ENCODE measurements around the gene WNT7B. TPM values are rescaled to one million over a fixed set of nuclear protein-coding genes. Genes with fewer than 3 reads are reported as not detected.

Gene WNT7B
- polyA plus RNA-seq, 4 donors: 8.8 to 15.9 (median 10.8) TPM

DNA sequence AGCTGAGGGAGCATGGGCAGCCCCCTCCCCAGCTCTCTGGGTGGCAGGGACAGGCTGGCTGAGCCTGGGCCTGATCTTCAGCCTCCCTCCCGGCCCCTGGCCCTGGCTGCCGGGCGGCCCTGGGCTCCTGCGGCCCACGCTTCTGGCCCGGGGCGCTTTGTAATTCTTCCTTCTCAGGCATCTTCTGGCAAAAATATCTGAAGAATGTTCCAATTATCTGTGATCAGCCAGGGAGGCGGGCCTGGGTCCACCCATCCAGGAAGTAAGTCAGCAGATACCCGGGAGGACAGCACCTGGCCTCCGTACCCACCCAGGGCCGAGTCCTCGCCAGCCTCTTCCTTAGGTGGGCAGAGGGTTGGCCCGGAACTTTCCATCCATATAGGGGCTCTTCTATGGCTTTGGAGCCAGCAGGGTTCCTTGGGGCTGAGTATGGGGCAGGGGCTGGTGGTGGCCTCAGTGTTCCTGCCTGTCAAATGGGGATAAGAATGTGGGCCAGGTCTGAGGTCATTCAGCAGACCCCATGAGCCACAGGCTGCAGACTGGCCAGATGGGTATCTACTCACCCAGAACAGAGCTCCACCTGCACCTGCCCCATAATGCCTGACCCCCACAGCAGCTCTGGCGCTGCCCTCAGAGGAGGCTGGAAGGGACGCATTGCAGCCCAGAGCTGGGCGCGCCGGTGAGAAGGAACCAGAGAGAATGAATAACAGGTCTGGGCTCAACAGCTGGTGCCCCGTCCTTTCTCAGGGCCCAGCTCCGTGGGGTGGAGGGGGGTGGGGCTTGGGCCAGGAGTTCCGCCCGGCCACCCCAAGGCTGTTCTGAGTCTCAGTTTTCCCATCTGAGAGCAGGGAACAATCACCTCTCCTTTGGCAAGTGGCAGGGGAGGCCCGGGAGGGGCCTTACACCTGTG is 16.2 kb downstream of the WNT7B start:
- no peak for DNase-seq (ENCODE audit: low read depth in 4 of 4, low spot score in 2 of 4)

DNA sequence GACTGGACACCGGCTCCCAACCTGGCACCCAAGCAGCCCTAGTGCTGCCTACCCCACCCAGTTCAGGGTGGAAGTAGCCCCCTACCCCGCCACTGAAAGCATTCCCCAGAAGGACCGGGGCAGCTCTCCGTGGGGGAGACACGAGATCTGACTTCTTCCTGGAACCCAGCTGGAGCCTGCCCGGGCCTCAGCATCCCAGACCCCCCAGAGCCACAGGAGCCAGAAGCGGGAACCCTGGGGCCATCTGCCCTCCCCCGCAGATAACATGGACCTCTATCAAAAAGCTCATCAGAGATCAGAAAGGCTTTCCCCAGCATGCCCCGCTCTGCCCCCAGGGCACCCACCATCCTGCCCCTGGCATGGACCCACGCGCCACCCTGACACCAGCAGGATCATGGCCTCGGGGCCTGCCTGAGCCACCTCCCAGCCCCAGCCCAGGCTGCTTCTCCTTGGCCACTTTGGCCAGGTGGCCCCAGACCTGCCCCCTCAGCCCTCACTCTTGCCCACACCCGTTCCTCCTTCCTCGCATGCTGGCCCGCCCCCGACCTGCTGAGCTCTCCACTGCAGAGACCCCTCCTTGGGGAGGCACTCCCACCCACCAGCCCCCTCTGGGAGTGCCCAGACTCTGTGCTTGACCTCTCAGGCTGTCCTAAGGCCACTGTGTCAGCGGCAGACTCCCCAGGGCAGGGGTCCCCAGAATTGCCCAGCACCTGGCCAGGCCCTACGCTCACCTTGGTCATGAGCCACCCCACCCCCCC is 17.1 kb downstream of the WNT7B start:
- DNase-seq (ENCODE audit: low read depth in 4 of 4, low spot score in 2 of 4): no peak

DNA sequence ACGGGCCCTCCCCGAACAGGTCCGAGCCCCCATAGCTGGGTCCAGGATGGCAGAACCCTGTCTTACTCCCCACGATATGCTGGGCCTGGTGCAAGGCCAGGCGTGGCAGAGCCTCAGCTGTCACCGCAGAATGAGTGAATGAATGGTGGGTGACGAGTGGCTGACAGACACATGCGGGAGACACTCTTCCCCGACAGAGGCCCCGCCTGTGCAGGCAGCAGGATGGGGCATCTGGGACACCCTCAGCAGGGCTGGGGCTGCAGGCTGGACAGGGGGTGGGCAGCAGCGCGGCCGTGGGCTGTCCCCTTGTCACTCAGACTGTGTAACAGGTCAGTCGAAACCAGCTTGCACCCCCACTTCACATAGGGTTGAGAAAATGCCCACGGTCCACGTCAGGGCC is 18.0 kb downstream of the WNT7B start:
- DNase-seq (ENCODE audit: low read depth in 4 of 4, low spot score in 2 of 4): no peak

GRCh38 chr22:45957826-45958225 is 19.1 kb downstream of the WNT7B start:
- DNase-seq (ENCODE audit: low read depth in 4 of 4, low spot score in 2 of 4): no peak

GRCh38 chr22:45953178-45953577 is 23.8 kb downstream of the WNT7B start:
- DNase-seq (ENCODE audit: low read depth in 4 of 4, low spot score in 2 of 4): no peak

DNA sequence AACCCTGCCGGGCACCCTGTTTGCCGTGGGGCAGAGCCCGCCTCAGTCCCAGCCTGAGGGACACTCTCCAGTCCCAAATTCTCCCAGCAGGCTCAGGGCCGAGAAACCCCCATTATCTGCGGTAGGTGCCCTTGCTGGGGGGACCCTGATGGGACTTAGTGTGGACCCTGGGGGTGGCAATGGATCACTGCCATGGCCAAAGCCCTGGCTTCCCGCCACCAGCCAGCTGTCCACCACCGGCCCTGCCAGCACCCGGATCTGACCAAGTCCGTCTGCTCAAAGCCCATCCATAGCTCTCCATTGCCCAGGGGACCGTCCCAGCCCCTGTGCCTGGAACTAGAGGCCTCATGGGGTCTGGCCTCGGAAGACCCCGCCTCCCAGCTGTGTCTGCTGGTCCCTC is 24.4 kb downstream of the WNT7B start:
- no peak for DNase-seq (ENCODE audit: low read depth in 4 of 4, low spot score in 2 of 4)

DNA sequence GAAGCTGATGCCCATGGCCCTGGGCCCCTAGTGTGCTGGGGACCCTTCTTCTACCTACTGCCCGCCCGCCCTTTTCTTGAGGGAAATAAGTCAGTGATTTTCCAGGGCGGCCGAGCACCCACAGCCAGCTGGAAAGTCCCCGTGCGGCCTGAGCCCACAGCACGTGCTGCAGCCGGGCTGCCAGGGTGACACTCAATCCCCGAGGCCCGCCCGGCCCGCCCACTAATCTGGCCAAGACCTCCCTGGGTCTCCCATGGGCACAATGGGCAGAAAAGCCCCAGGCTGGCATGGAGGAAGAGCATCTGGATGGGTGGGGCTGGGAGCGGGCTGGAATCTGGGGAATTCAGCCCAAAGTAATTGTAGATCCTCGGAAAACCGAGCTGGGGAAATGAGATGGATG is 24.8 kb downstream of the WNT7B start:
- DNase-seq (ENCODE audit: low read depth in 4 of 4, low spot score in 2 of 4): no peak

GRCh38 chr22:45949891-45950290 is 27.1 kb downstream of the WNT7B start:
- DNase-seq (ENCODE audit: low read depth in 4 of 4, low spot score in 2 of 4): no peak

DNA sequence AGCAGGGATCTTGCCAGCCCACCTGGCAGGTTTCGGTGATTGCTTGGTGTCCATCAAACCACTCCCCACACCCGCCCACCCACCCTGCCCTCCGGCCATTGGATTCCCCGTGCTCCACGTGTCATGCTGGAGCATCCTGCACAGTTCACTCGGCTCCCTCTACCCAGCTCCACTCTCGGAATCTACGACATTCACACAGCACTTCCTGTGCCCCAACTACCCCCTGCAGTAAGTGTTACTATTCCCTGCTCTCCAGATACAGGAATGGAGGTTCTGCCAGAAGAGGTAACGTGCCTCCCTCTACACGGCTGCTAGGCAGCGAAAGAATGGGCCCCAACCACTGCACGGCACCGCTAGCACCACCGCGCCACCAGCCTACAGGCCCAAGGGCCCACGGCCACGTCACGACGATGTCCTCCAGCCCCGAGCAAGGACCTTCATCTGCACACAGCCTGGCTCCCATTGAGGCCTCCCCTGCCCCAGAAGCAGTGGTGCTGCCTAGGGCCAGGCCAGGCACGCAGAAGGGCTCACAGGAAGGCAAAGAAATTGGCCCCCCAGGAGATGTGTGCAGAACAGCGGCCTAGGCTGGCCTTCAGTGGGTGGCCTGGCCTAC is 27.6 kb downstream of the WNT7B start:
- DNase-seq (ENCODE audit: low read depth in 4 of 4, low spot score in 2 of 4): no peak

DNA sequence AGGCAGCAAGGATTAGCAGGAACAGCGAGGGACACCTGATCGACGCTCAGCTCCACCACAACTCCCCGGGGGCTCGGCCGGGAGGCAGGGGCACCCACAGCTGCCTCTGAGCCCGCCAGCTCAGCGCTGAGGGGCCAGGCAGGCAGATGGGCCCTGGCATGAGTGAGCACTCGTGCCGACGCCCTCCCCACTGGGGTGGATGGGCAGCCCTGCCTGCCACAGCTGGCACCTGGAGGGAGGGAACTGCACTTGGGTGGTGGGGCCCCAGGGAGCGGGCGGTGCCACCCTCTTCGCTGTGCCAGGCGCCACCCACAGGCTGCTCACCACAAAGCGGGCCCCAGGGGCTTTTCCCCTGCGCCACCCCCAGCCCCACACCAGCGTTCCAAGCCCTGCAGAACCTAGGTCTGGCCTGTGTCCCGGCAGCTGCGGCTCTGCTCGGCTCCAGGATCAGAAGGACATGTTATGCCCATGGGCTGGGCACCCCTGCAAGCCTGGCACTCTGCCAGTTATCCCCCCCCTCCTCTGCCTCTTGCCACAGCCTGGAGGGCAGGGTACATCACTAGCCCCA is 28.8 kb downstream of the WNT7B start:
- no peak for DNase-seq (ENCODE audit: low read depth in 4 of 4, low spot score in 2 of 4)

- DNase-seq (ENCODE audit: low read depth in 4 of 4, low spot score in 2 of 4): no peak
Measured at GRCh38 chr22:45946805-45947600, 30.0 kb downstream of the WNT7B start.

DNA sequence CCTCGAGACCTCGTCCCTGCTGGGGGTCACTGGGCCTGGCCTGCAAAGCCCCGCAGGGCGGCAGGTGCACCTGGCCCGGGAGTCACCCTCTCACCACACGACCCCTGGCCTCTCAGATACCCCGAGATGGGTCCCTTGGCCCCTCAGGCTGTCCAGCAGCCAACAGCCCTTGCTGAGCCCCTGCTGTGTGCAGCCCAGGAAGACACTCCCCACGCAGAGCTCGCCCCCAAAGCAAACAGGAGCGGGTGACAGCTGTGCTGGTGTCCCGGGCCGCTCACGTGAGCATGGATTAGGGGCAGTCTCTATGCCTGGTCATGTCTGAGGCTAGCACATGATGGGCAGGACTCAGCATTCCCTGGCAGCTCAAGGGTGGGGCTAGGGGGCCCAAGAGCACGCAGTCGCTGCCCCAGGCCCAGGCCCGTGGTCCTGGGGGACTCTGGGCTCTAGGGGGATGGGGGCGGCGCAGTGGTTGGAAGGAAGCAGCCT is 31.3 kb downstream of the WNT7B start:
- DNase-seq (ENCODE audit: low read depth in 4 of 4, low spot score in 2 of 4): no peak

- no peak for DNase-seq (ENCODE audit: low read depth in 4 of 4, low spot score in 2 of 4)
Measured at GRCh38 chr22:45942787-45943493, 34.0 kb downstream of the WNT7B start.

GRCh38 chr22:45942344-45942743 is 34.6 kb downstream of the WNT7B start:
- no peak for DNase-seq (ENCODE audit: low read depth in 4 of 4, low spot score in 2 of 4)

GRCh38 chr22:45938913-45939312 is 38.0 kb downstream of the WNT7B start:
- no peak for DNase-seq (ENCODE audit: low read depth in 4 of 4, low spot score in 2 of 4)

DNA sequence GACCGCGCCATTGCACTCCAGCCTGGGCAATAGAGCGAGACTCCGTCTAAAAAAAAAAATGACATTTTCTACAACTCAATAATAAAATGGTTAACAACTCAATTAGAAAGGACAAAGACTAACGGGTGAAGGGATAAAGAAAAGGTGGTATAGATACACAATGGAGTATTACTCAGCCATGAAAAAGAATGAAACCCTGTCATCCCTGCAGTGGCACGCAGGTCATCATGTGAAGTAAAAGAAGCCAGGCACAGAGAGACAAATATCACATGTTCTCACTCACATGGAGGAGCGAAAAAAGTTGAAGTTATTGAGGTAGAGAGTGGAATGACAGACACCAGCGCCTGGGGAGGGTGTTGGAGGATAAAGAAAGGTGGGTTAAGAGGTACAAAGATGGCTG is 39.0 kb downstream of the WNT7B start:
- no peak for DNase-seq (ENCODE audit: low read depth in 4 of 4, low spot score in 2 of 4)

DNA sequence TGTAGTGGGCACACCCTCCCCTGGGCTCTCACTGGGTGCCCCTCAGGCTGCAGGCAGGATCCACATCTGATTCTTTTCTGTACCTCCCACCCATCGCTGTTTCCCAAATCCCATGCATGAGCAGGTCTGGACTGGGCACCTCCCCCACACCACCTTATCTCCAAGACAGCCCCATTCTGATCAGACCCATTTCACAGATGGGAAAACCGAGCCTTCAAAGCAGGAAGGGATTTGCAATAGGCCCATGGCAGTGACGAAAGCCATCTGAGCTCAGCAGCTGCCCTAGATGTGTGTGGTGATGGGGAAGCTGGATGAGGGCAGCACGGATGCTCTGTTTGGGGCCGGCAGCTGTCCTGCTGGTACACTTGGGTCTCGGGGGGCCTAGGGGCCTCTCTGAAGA is 41.4 kb downstream of the WNT7B start:
- no peak for DNase-seq (ENCODE audit: low read depth in 4 of 4, low spot score in 2 of 4)

GRCh38 chr22:45934659-45935341 is 42.2 kb downstream of the WNT7B start:
- DNase-seq (ENCODE audit: low read depth in 4 of 4, low spot score in 2 of 4): no peak

- DNase-seq (ENCODE audit: low read depth in 4 of 4, low spot score in 2 of 4): no peak
Measured at GRCh38 chr22:45934168-45934564, 42.8 kb downstream of the WNT7B start.

Measured in left renal cortex interstitium (tissue), 4 donors.